Rectal smooth muscle tissue (tissue), 1 donor: ENCODE results near the gene TRAPPC5.

ENCODE experiments used
- H3K27ac ChIP-seq: one replicate; pipeline ENCODE4 v1.7.0; 2013; ENCODE audit warnings: low read depth, low read length, inconsistent platforms
- H3K27me3 ChIP-seq: one replicate; pipeline ENCODE4 v1.7.0; 2013; ENCODE audit warnings: low read length; ENCODE audit not compliant: control insufficient read depth, insufficient read depth
- H3K36me3 ChIP-seq: one replicate; pipeline ENCODE4 v1.7.0; 2013; ENCODE audit warnings: low read length; ENCODE audit not compliant: control insufficient read depth, insufficient read depth
- H3K4me1 ChIP-seq: one replicate; pipeline ENCODE4 v1.7.0; 2013; ENCODE audit warnings: low read length; ENCODE audit not compliant: control insufficient read depth, insufficient read depth
- H3K4me3 ChIP-seq: one replicate; pipeline ENCODE4 v1.7.0; 2013; ENCODE audit warnings: low read length
- H3K9ac ChIP-seq: one replicate; pipeline ENCODE4 v1.7.0; 2013; ENCODE audit warnings: low read length

TRAPPC5 gene

GRCh38 chr19:7670790-7671189 lies 9.8 kb upstream of the TRAPPC5 start:
- Histone ChIP-seq H3K4me1 (no peaks in the 10 kb centered on the region), H3K27ac (no peak overlapping the region), H3K4me3 (no peak overlapping the region), H3K36me3 (no peaks in the 10 kb centered on the region), H3K27me3 (peaks cover 4% of the 10 kb centered on the region), H3K9ac (no peak overlapping the region)

GRCh38 chr19:7672522-7672921 lies 8.1 kb upstream of the TRAPPC5 start:
- Histone ChIP-seq H3K4me3 (no peak overlapping the region), H3K27ac (no peak overlapping the region), H3K4me1 (no peaks in the 10 kb centered on the region), H3K36me3 (no peaks in the 10 kb centered on the region), H3K9ac (no peak overlapping the region), H3K27me3 (peaks cover 4% of the 10 kb centered on the region)

- H3K36me3 ChIP-seq = no peaks in the 10 kb centered on the region
- peaks cover 4% of the 10 kb centered on the region for H3K27me3 ChIP-seq
- H3K4me1 ChIP-seq = no peaks in the 10 kb centered on the region
- no peak overlapping the region for H3K9ac ChIP-seq
- H3K4me3 ChIP-seq = no peak overlapping the region
- H3K27ac ChIP-seq = no peak overlapping the region
These were observed 6.3 kb upstream of the TRAPPC5 start for GRCh38 chr19:7674010-7675005.

- no peak overlapping the region for H3K27ac ChIP-seq
- no peaks in the 10 kb centered on the region for H3K27me3 ChIP-seq
- H3K4me1 ChIP-seq = peaks cover 2% of the 10 kb centered on the region
- no peaks in the 10 kb centered on the region for H3K36me3 ChIP-seq
- no peak overlapping the region for H3K9ac ChIP-seq
- H3K4me3 ChIP-seq = no peak overlapping the region
These were observed 4.3 kb upstream of the TRAPPC5 start for GRCh38 chr19:7676376-7676775.

- H3K4me3 ChIP-seq = no peak within 1 kb of the TSS
- no peak within 1 kb of the TSS for H3K27ac ChIP-seq
- H3K4me1 ChIP-seq = peaks cover 2% of the 10 kb centered on the region
- H3K9ac ChIP-seq = no peak within 1 kb of the TSS
- peaks cover under 1% of the 10 kb centered on the region for H3K36me3 ChIP-seq
- H3K27me3 ChIP-seq = no peaks in the 10 kb centered on the region
These were observed 3.8 kb upstream of the TRAPPC5 start, which contains the start of gene MCEMP1 for GRCh38 chr19:7676854-7677253. TSS of gene MCEMP1 (plus strand) at chr19:7677090. CDS start at chr19:7677121, 31 bp downstream.

- Histone ChIP-seq H3K4me1 (peaks cover 2% of the 10 kb centered on the region), H3K27ac (no peak overlapping the region), H3K36me3 (peaks cover 7% of the 10 kb centered on the region), H3K27me3 (no peaks in the 10 kb centered on the region), H3K4me3 (no peak overlapping the region), H3K9ac (no peak overlapping the region)
These were observed 2.8 kb upstream of the TRAPPC5 start for GRCh38 chr19:7677669-7678311.

- Histone ChIP-seq H3K9ac (no peak overlapping the region), H3K27ac (no peak overlapping the region), H3K4me1 (peaks cover 2% of the 10 kb centered on the region), H3K4me3 (no peak overlapping the region), H3K27me3 (no peaks in the 10 kb centered on the region), H3K36me3 (peaks cover 8% of the 10 kb centered on the region)
These were observed 1.5 kb upstream of the TRAPPC5 start for GRCh38 chr19:7678971-7679751.

GRCh38 chr19:7679771-7680605 lies 645 bp upstream of the TRAPPC5 start:
- peaks cover 2% of the 10 kb centered on the region for H3K4me1 ChIP-seq
- H3K4me3 ChIP-seq = peak overlapping the region; percentile 93
- H3K9ac ChIP-seq = no peak overlapping the region
- H3K27ac ChIP-seq = no peak overlapping the region
- peaks cover 8% of the 10 kb centered on the region for H3K36me3 ChIP-seq
- no peaks in the 10 kb centered on the region for H3K27me3 ChIP-seq

- peak overlapping the region; percentile 78 for H3K27ac ChIP-seq
- no peaks in the 10 kb centered on the region for H3K27me3 ChIP-seq
- H3K4me1 ChIP-seq = peaks cover 2% of the 10 kb centered on the region
- H3K9ac ChIP-seq = peak overlapping the region; percentile 68
- H3K36me3 ChIP-seq = peaks cover 8% of the 10 kb centered on the region
- H3K4me3 ChIP-seq = peak overlapping the region; percentile 93
These were observed 924 bp downstream of the TRAPPC5 start for GRCh38 chr19:7681340-7682174.

- Histone ChIP-seq H3K4me1 (peaks cover 2% of the 10 kb centered on the region), H3K27me3 (no peaks in the 10 kb centered on the region), H3K4me3 (peak overlapping the region; percentile 93), H3K27ac (no peak overlapping the region), H3K36me3 (peaks cover 8% of the 10 kb centered on the region), H3K9ac (no peak overlapping the region)
These were observed 1.7 kb downstream of the TRAPPC5 start for GRCh38 chr19:7682175-7682855.
